HAP-1 (cell line): ENCODE results near the gene NAT16.
"Not testable (repeated sequence)": the region's sequence is repeated elsewhere in the genome, so short reads cannot be mapped to it uniquely, and the experiment has no call there.

Source experiments
- DNase-seq, 2 experiments: peaks; one replicate each; pipeline ENCODE4 v3.0.0-alpha.2; 2016 to 2020; ENCODE audit warnings: low spot score in 2 of 2
- H3K27me3 ChIP-seq: fragments of 250-450 bp; sonication (Bioruptor Pico); 2 replicates; pipeline ENCODE4 v1.5.1; 2020; ENCODE audit warnings: low read depth, mild to moderate bottlenecking, moderate library complexity
- H3K36me3 ChIP-seq: fragments of 250-450 bp; sonication (Bioruptor Pico); replicated peaks from 2 replicates; pipeline ENCODE4 v1.5.1; 2020; ENCODE audit warnings: mild to moderate bottlenecking
- H3K4me1 ChIP-seq: fragments of 250-450 bp; sonication (Bioruptor Pico); 2 replicates; pipeline ENCODE4 v1.5.1; 2020; ENCODE audit warnings: mild to moderate bottlenecking
- H3K4me3 ChIP-seq: fragments of 250-450 bp; sonication (Bioruptor Pico); 2 replicates; pipeline ENCODE4 v1.5.1; 2020; ENCODE audit warnings: mild to moderate bottlenecking, moderate library complexity
- H3K9me3 ChIP-seq: fragments of 250-450 bp; sonication (Bioruptor Pico); 2 replicates; pipeline ENCODE4 v1.5.1; 2020; ENCODE audit warnings: mild to moderate bottlenecking, moderate library complexity
- in situ Hi-C: fragments of 300-500 bp; cut with MboI; formaldehyde crosslinking; loops from 3 replicates; pipeline ENCODE4 v1.14.3; 2020; ENCODE audit warnings: low sequenced_read_pairs, inconsistent platforms, mixed read lengths

The NAT16 gene

DNA sequence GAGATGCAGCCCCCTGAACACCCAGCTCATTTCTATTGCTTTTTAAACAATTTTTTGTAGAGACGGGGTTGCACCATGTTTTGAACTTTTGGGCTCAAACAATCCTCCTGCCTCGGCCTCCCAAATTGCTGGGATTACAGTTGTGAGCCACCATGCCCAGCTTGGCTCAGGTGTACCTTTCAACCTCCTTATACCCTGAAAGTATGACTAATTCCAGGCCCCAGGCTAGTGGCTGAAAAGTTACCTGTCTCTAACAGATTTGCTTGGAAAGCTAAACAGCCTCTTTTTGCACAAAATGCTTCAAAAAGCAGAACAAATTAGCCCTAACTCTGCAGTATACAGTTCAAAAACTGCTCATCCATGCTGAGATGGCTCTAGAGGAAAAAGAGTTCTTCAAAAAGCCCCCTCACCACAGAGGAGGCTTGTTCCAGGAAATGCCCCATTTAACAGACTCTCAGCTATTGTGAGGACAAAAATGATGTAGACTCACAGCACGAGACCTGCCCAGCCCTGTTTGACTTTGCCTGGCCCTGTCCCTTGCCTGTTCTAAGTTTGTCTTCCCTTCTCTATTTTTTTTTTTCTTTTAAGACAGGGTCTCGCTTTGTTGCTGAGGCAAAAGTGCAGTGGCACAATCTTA lies 39.2 kb downstream of the NAT16 start:
- no peak for DNase-seq
- in situ Hi-C loops: loop anchor here (25.0 kb wide), 1 partner anchor 1121 kb away; no protein-coding TSS in a partner anchor
- H3K4me1 ChIP-seq: peaks cover 5% of the 10 kb centered on the region; the same call in 1 of the 2 replicates
- no peaks in the 10 kb centered on the region for H3K36me3 ChIP-seq
- H3K27me3 ChIP-seq: no peaks in the 10 kb centered on the region; the same call in 1 of the 2 replicates
- H3K4me3 ChIP-seq: no peak overlapping the region
- H3K9me3 ChIP-seq: no peaks in the 10 kb centered on the region

- H3K27me3 ChIP-seq: no peaks in the 10 kb centered on the region; the same call in 1 of the 2 replicates
- in situ Hi-C loops: loop anchor here (25.0 kb wide), 1 partner anchor 1122 kb away; no protein-coding TSS in a partner anchor
- no peaks in the 10 kb centered on the region for H3K36me3 ChIP-seq
- H3K9me3 ChIP-seq: no peaks in the 10 kb centered on the region
- peaks cover 5% of the 10 kb centered on the region; the same call in 1 of the 2 replicates for H3K4me1 ChIP-seq
- DNase-seq: no peak
- H3K4me3 ChIP-seq: no peak overlapping the region
These were observed 39.8 kb downstream of the NAT16 start for GRCh38 chr7:101140339-101140699.

GRCh38 chr7:101138213-101138870 lies 41.8 kb downstream of the NAT16 start:
- Histone ChIP-seq H3K27me3 (no peaks in the 10 kb centered on the region; the same call in 1 of the 2 replicates), H3K4me1 (peaks cover 5% of the 10 kb centered on the region; the same call in 1 of the 2 replicates), H3K36me3 (no peaks in the 10 kb centered on the region), H3K9me3 (no peaks in the 10 kb centered on the region), H3K4me3 (peak overlapping the region; percentile 15)
- DNase-seq: peak; percentile 67 to 83
- in situ Hi-C loops: loop anchor here (25.0 kb wide), 1 partner anchor 1124 kb away; no protein-coding TSS in a partner anchor

DNA sequence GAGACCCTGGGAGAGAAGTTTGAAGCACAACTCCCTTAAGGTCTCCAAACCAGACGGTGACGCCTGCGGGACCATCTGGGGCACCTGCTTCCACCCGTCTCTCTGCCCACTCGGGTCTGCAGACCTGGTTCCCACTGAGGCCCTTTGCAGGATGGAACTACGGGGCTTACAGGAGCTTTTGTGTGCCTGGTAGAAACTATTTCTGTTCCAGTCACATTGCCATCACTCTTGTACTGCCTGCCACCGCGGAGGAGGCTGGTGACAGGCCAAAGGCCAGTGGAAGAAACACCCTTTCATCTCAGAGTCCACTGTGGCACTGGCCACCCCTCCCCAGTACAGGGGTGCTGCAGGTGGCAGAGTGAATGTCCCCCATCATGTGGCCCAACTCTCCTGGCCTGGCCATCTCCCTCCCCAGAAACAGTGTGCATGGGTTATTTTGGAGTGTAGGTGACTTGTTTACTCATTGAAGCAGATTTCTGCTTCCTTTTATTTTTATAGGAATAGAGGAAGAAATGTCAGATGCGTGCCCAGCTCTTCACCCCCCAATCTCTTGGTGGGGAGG lies 42.4 kb downstream of the NAT16 start:
- H3K4me1 ChIP-seq: peaks cover 5% of the 10 kb centered on the region; the same call in 1 of the 2 replicates
- H3K27me3 ChIP-seq: no peaks in the 10 kb centered on the region; the same call in 1 of the 2 replicates
- H3K36me3 ChIP-seq: no peaks in the 10 kb centered on the region
- no peak overlapping the region for H3K4me3 ChIP-seq
- H3K9me3 ChIP-seq: no peaks in the 10 kb centered on the region
- DNase-seq: no peak
- in situ Hi-C loops: loop anchor here (25.0 kb wide), 1 partner anchor 1125 kb away; no protein-coding TSS in a partner anchor

DNA sequence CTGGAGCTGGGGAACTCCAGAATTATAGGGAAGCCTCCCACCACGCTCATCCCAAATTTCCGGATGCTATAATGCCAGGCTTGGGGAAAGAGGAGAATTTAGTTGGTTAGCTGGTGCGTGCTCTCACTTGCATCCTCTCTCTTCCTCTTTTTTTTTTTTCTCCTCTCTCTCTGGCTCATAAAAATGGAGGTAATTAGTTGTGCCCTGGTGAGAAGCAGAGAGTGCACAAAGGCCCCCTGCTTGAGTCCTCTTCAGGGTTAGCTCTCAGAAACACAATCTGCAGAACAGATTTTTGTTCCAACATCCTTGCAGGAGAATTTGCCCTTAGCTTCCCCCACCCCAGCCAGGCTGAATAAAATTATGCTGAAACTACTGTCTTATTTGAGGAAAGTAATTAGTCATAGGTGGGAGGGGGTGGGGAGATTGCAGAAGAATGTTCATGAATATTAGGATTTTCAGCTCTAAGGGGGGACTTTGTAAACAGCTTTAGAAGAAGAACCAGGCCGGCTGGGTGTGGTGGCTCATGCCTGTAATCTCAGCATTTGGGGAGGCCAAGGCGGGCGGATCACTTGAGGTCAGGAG lies 45.6 kb downstream of the NAT16 start:
- no peaks in the 10 kb centered on the region for H3K36me3 ChIP-seq
- in situ Hi-C loops: loop anchor here (25.0 kb wide), 1 partner anchor 1128 kb away; no protein-coding TSS in a partner anchor
- DNase-seq: no peak

GRCh38 chr7:101133621-101134398 lies 46.3 kb downstream of the NAT16 start:
- H3K4me3 ChIP-seq: no peak overlapping the region
- no peaks in the 10 kb centered on the region for H3K9me3 ChIP-seq
- no peak for DNase-seq
- no peaks in the 10 kb centered on the region; the same call in 1 of the 2 replicates for H3K27me3 ChIP-seq
- H3K4me1 ChIP-seq: peaks cover 5% of the 10 kb centered on the region; the same call in 1 of the 2 replicates
- H3K36me3 ChIP-seq: no peaks in the 10 kb centered on the region
- in situ Hi-C loops: loop anchor here (25.0 kb wide), 1 partner anchor 1128 kb away; no protein-coding TSS in a partner anchor

More for the DNA sequence above, 45.6 kb downstream of the NAT16 start:
- H3K27me3 ChIP-seq: no peaks in the 10 kb centered on the region; the same call in 1 of the 2 replicates
- H3K4me3 ChIP-seq: no peak overlapping the region
- H3K9me3 ChIP-seq: no peaks in the 10 kb centered on the region
- H3K4me1 ChIP-seq: peaks cover 5% of the 10 kb centered on the region; the same call in 1 of the 2 replicates

GRCh38 chr7:101132626-101133600 lies 47.2 kb downstream of the NAT16 start:
- H3K4me3 ChIP-seq, H3K4me1 ChIP-seq, H3K9me3 ChIP-seq, H3K36me3 ChIP-seq, DNase-seq, H3K27me3 ChIP-seq: not testable (repeated sequence)
- in situ Hi-C loops: loop anchor here (25.0 kb wide), 1 partner anchor 1129 kb away; no protein-coding TSS in a partner anchor

DNA sequence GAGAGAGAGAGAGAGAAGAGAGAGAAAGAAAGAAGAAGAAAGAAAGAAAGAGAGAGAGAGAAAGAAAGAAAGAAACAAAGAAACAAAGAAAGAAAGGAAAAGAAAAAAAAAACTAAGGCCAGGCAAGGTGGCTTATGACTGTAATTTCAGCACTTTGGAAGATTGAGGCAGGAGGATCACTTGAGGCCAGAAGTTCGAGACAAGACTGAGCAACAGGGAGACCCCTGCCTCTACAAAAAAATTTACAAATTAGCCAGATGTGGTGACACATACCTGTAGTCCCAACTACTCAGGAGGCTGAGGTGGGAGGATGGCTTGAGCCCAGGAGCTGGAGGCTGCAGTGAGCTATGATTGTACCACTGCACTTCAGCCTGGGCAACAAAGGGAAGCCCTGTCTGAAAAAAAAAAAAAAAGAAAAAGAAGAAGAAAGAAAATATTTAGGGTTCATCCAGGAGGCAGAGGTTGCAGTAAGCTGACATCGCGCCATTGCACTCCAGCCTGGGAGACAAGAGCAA lies 50.4 kb downstream of the NAT16 start:
- H3K27me3 ChIP-seq: no peaks in the 10 kb centered on the region
- DNase-seq: no peak
- no peaks in the 10 kb centered on the region for H3K36me3 ChIP-seq
- in situ Hi-C loops: loop anchor here (25.0 kb wide), 1 partner anchor 1133 kb away; no protein-coding TSS in a partner anchor
- no peaks in the 10 kb centered on the region for H3K9me3 ChIP-seq
- H3K4me3 ChIP-seq: no peak overlapping the region
- H3K4me1 ChIP-seq: peaks cover 3% of the 10 kb centered on the region; the same call in 1 of the 2 replicates

GRCh38 chr7:101128040-101128834 lies 51.9 kb downstream of the NAT16 start:
- in situ Hi-C loops: loop anchor here (25.0 kb wide), 1 partner anchor 1134 kb away; no protein-coding TSS in a partner anchor
- no peak overlapping the region for H3K4me3 ChIP-seq
- no peaks in the 10 kb centered on the region for H3K9me3 ChIP-seq
- no peaks in the 10 kb centered on the region for H3K27me3 ChIP-seq
- no peaks in the 10 kb centered on the region for H3K36me3 ChIP-seq
- peaks cover 3% of the 10 kb centered on the region; the same call in 1 of the 2 replicates for H3K4me1 ChIP-seq
- no peak for DNase-seq

DNA sequence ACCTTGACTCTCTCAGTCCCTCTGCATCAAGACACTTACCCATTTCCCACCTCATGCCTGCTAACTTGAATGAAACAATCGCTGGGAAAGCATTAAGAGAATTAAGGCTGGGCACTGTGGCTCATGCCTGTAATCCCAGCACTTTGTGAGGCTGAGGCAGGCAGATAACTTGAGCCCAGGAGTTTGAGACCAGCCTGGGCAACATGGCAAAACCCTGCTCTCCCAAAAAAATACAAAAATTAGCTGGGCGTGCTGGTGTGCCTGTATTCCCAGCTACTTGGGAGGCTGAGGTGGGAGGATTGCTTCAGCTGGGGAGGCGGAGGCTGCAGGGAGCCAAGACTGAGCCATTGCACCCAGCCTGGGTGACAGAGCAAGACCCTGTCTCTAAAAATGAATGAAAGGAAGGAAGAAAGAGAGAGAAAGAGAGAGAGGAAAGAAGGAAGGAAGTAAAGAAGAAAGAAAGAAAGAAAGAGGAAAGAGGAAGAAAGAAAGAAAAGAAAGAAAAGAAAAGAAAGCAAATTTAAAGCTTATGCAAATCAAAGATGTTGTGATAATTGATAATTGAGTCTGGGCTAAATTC lies 52.5 kb downstream of the NAT16 start:
- Histone ChIP-seq H3K4me1 (peaks cover 3% of the 10 kb centered on the region; the same call in 1 of the 2 replicates), H3K4me3 (no peak overlapping the region), H3K9me3 (no peaks in the 10 kb centered on the region), H3K36me3 (no peaks in the 10 kb centered on the region), H3K27me3 (no peaks in the 10 kb centered on the region)
- no peak for DNase-seq
- in situ Hi-C loops: loop anchor here (25.0 kb wide), 1 partner anchor 1135 kb away; no protein-coding TSS in a partner anchor
